HepG2 (cell line): ENCODE data around the gene HNRNPUL1. TPM values are rescaled to one million over a fixed set of nuclear protein-coding genes. Genes with fewer than 3 reads are reported as not detected.

Experiments
- ADNP ChIP-seq: sonication (generic); formaldehyde crosslinking; IDR thresholded peaks from 2 replicates; pipeline ENCODE4 v1.4.0; 2020; ENCODE audit warnings: missing genetic modification reagents
- GATAD1 ChIP-seq: IDR thresholded peaks from 2 replicates; pipeline ENCODE4 v1.6.1; 2016; ENCODE audit warnings: missing genetic modification reagents, missing compliant biosample characterization
- GATAD2A ChIP-seq: IDR thresholded peaks from 2 replicates; pipeline ENCODE4 v1.6.1; 2016
- KAT7 ChIP-seq: IDR thresholded peaks from 2 replicates; pipeline ENCODE4 v1.6.1; 2018; ENCODE audit warnings: borderline replicate concordance, missing compliant biosample characterization
- KDM2A ChIP-seq: sonication (generic); formaldehyde crosslinking; IDR thresholded peaks from 2 replicates; pipeline ENCODE4 v1.4.0; 2020; ENCODE audit warnings: low read depth, missing genetic modification reagents, borderline replicate concordance
- MLLT10 ChIP-seq: sonication (generic); formaldehyde crosslinking; IDR thresholded peaks from 2 replicates; pipeline ENCODE4 v1.4.0; 2020; ENCODE audit warnings: missing genetic modification reagents
- NCOA5 ChIP-seq: sonication (generic); formaldehyde crosslinking; IDR thresholded peaks from 2 replicates; pipeline ENCODE4 v1.4.0; 2020; ENCODE audit warnings: missing genetic modification reagents
- NRL ChIP-seq: sonication (generic); formaldehyde crosslinking; IDR thresholded peaks from 2 replicates; pipeline ENCODE4 v1.5.0; 2020; ENCODE audit warnings: missing genetic modification reagents, mild to moderate bottlenecking, moderate library complexity, borderline replicate concordance
- PLRG1 ChIP-seq: fragments of 450-650 bp; conservative IDR thresholded peaks from 2 replicates; pipeline ENCODE4 v1.6.1; 2016
- POLR2G ChIP-seq: fragments of 200-400 bp; formaldehyde crosslinking; IDR thresholded peaks from 2 replicates; pipeline ENCODE4 v1.6.1; 2018; ENCODE audit warnings: mild to moderate bottlenecking, low read depth, low read length, moderate library complexity
- SIN3A ChIP-seq: IDR thresholded peaks from 2 replicates; pipeline ENCODE4 v1.6.1; 2011; ENCODE audit warnings: low read depth, mild to moderate bottlenecking, control low read depth, low read length, borderline replicate concordance
- SYNCRIP ChIP-seq: fragments of 200-400 bp; formaldehyde crosslinking; IDR thresholded peaks from 2 replicates; pipeline ENCODE4 v1.6.1; 2018; ENCODE audit warnings: mild to moderate bottlenecking, low read depth, low read length; ENCODE audit not compliant: insufficient read depth
- WIZ ChIP-seq: sonication (generic); formaldehyde crosslinking; IDR thresholded peaks from 2 replicates; pipeline ENCODE4 v1.5.1; 2020; ENCODE audit warnings: mild to moderate bottlenecking, missing genetic modification reagents
- YEATS2 ChIP-seq: sonication (generic); formaldehyde crosslinking; IDR thresholded peaks from 2 replicates; pipeline ENCODE4 v1.4.0; 2020; ENCODE audit warnings: missing genetic modification reagents, borderline replicate concordance
- ZFP41 ChIP-seq: sonication (generic); formaldehyde crosslinking; IDR thresholded peaks from 2 replicates; pipeline ENCODE4 v1.4.0; 2020; ENCODE audit warnings: mild to moderate bottlenecking, missing genetic modification reagents, borderline replicate concordance
- ZNF605 ChIP-seq: sonication (generic); formaldehyde crosslinking; IDR thresholded peaks from 2 replicates; pipeline ENCODE4 v1.8.0; 2022; ENCODE audit warnings: mild to moderate bottlenecking, missing genetic modification reagents
- ZNF776 ChIP-seq: sonication (generic); formaldehyde crosslinking; IDR thresholded peaks from 2 replicates; pipeline ENCODE4 v1.4.0; 2020; ENCODE audit warnings: mild to moderate bottlenecking, missing genetic modification reagents
- polyA plus RNA-seq, 8 experiments: library from polyadenylated mRNA; depleted of rRNA in 3 of 8; stranded (reverse) in 7 of 8; unstranded in 1 of 8; fragments of >200 nt; fragmentation: Illumina TruSeq in 4 of 8; extraction: Trizol in 4 of 8; gene quantifications; 2 replicates each; pipeline versions ENCODE4 v1.2.1 to v1.2.3, GENCODE V29; 2011 to 2016; ENCODE audit warnings: low read depth in 4 of 8, missing spikeins in 1 of 8, mixed read lengths in 1 of 8; ENCODE audit not compliant: insufficient read depth in 1 of 8
- total RNA-seq, 5 experiments: library from RNA; depleted of rRNA; stranded (reverse); fragments of >200 nt; fragmentation: Illumina TruSeq; extraction: Trizol; gene quantifications; 2 replicates each; pipeline ENCODE4 v1.2.3, GENCODE V29; 2016; ENCODE audit warnings: low read depth in 1 of 5
- TF ChIP-seq, protein P1 (sequence below): sonication (generic); formaldehyde crosslinking; IDR thresholded peaks from 2 replicates; pipeline ENCODE4 v1.4.0; 2020; ENCODE audit warnings: low read depth, mild to moderate bottlenecking, missing genetic modification reagents
- TF ChIP-seq, protein P2 (sequence below): sonication (generic); formaldehyde crosslinking; IDR thresholded peaks from 2 replicates; pipeline ENCODE4 v1.4.0; 2020; ENCODE audit warnings: missing genetic modification reagents
- TF ChIP-seq, protein P3 (sequence below): sonication (generic); formaldehyde crosslinking; conservative IDR thresholded peaks from 2 replicates; pipeline ENCODE4 v1.8.1; 2023; ENCODE audit warnings: missing genetic modification reagents
- TF ChIP-seq, protein P4 (sequence below): sonication (generic); formaldehyde crosslinking; IDR thresholded peaks from 2 replicates; pipeline ENCODE4 v1.4.0; 2020; ENCODE audit warnings: missing genetic modification reagents
- TF ChIP-seq, protein P5 (sequence below): IDR thresholded peaks from 2 replicates; pipeline ENCODE4 v1.6.1; 2012; ENCODE audit warnings: inconsistent platforms
- TF ChIP-seq, protein P6 (sequence below): sonication (generic); formaldehyde crosslinking; IDR thresholded peaks from 2 replicates; pipeline ENCODE4 v1.5.0; 2020; ENCODE audit warnings: missing genetic modification reagents

The HNRNPUL1 gene
- total and polyA plus RNA-seq, 2 of the 13 experiments (the other 11 are each of a cell fraction or from before 2014, with no cell fraction given) = 30.9 to 81.7 TPM

DNA sequence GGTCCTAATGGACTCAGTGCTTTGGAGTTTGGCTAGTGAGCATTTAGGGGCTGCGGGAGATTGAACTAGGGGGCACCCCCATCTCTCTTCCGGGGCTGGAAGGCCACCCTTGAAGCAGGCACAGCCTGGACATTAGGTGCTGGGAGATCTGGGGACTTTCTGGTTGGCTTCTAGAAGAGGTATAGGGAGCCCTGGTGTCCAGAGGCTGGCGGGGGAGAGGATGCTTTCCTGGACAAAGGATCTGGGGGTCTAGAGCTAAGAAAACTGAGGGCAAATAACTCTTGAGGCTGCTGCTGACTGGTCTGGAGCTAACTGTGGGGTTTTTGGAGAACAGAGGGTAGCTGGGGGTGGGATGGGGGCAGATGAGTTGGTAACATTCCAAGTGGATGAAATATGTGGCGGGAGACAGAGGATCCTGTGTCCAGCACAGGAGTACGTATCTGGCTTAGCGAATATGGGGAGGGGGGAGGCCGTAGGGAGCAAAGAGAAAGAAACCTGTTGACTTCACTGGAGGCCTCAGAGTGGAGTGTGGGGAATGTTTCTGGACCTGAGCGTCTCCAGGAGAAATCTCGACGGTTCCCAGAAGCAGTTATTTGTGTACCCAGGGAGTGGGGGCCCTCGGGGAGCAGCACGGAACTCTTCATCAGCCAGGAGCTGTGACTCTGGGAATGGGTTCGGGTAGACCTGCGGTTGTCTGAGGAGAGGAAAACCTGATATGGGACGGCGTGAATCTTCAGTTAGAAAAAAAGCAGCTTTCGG is 1.4 kb downstream of the HNRNPUL1 start (continued):
- no peak for TF ChIP-seq NCOA5 (CRISPR knock-in tag)
- 0 out of 2 replicates have a peak, but pooled peaks have one; percentile 1 for TF ChIP-seq POLR2G
- TF ChIP-seq WIZ (CRISPR knock-in tag) = 0 out of 2 replicates have a peak, but pooled peaks have one; percentile 59
- 0 out of 2 replicates have a peak, but pooled peaks have one; percentile 12 for TF ChIP-seq GATAD2A (CRISPR knock-in tag)
- TF ChIP-seq, protein P1, sequence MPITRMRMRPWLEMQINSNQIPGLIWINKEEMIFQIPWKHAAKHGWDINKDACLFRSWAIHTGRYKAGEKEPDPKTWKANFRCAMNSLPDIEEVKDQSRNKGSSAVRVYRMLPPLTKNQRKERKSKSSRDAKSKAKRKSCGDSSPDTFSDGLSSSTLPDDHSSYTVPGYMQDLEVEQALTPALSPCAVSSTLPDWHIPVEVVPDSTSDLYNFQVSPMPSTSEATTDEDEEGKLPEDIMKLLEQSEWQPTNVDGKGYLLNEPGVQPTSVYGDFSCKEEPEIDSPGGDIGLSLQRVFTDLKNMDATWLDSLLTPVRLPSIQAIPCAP (CRISPR knock-in tag) = no peak
- TF ChIP-seq SYNCRIP = no peak
- TF ChIP-seq ZNF605 (CRISPR knock-in tag) = peak; percentile 56; the same call in 1 of the 2 replicates
- TF ChIP-seq PLRG1 = no peak
- TF ChIP-seq, protein P2, sequence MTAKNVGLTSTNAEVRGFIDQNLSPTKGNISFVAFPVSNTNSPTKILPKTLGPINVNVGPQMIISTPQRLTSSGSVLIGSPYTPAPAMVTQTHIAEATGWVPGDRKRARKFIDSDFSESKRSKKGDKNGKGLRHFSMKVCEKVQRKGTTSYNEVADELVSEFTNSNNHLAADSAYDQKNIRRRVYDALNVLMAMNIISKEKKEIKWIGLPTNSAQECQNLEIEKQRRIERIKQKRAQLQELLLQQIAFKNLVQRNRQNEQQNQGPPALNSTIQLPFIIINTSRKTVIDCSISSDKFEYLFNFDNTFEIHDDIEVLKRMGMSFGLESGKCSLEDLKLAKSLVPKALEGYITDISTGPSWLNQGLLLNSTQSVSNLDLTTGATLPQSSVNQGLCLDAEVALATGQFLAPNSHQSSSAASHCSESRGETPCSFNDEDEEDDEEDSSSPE (CRISPR knock-in tag) = 0 out of 2 replicates have a peak, but pooled peaks have one; percentile 26
- TF ChIP-seq KAT7 (CRISPR knock-in tag) = peak; percentile 60; the same call in 1 of the 2 replicates
- TF ChIP-seq NRL (CRISPR knock-in tag) = no peak
- TF ChIP-seq GATAD1 = 0 out of 2 replicates have a peak, but pooled peaks have one; percentile 2
- TF ChIP-seq, protein P3, sequence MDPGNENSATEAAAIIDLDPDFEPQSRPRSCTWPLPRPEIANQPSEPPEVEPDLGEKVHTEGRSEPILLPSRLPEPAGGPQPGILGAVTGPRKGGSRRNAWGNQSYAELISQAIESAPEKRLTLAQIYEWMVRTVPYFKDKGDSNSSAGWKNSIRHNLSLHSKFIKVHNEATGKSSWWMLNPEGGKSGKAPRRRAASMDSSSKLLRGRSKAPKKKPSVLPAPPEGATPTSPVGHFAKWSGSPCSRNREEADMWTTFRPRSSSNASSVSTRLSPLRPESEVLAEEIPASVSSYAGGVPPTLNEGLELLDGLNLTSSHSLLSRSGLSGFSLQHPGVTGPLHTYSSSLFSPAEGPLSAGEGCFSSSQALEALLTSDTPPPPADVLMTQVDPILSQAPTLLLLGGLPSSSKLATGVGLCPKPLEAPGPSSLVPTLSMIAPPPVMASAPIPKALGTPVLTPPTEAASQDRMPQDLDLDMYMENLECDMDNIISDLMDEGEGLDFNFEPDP (CRISPR knock-in tag) = no peak
- 0 out of 2 replicates have a peak, but pooled peaks have one; percentile 40 for TF ChIP-seq SIN3A
- TF ChIP-seq ZNF776 (CRISPR knock-in tag) = no peak
- TF ChIP-seq, protein P4, sequence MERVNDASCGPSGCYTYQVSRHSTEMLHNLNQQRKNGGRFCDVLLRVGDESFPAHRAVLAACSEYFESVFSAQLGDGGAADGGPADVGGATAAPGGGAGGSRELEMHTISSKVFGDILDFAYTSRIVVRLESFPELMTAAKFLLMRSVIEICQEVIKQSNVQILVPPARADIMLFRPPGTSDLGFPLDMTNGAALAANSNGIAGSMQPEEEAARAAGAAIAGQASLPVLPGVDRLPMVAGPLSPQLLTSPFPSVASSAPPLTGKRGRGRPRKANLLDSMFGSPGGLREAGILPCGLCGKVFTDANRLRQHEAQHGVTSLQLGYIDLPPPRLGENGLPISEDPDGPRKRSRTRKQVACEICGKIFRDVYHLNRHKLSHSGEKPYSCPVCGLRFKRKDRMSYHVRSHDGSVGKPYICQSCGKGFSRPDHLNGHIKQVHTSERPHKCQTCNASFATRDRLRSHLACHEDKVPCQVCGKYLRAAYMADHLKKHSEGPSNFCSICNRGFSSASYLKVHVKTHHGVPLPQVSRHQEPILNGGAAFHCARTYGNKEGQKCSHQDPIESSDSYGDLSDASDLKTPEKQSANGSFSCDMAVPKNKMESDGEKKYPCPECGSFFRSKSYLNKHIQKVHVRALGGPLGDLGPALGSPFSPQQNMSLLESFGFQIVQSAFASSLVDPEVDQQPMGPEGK (CRISPR knock-in tag) = peak; percentile 27
- TF ChIP-seq, protein P5, sequence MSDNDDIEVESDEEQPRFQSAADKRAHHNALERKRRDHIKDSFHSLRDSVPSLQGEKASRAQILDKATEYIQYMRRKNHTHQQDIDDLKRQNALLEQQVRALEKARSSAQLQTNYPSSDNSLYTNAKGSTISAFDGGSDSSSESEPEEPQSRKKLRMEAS = no peak
- TF ChIP-seq KDM2A (CRISPR knock-in tag) = 0 out of 2 replicates have a peak, but pooled peaks have one; percentile 26
- TF ChIP-seq MLLT10 (CRISPR knock-in tag) = no peak
- TF ChIP-seq ADNP (CRISPR knock-in tag) = no peak
- 0 out of 2 replicates have a peak, but pooled peaks have one; percentile 18 for TF ChIP-seq YEATS2 (CRISPR knock-in tag)
- TF ChIP-seq ZFP41 (CRISPR knock-in tag) = 0 out of 2 replicates have a peak, but pooled peaks have one; percentile 34
- TF ChIP-seq, protein P6, sequence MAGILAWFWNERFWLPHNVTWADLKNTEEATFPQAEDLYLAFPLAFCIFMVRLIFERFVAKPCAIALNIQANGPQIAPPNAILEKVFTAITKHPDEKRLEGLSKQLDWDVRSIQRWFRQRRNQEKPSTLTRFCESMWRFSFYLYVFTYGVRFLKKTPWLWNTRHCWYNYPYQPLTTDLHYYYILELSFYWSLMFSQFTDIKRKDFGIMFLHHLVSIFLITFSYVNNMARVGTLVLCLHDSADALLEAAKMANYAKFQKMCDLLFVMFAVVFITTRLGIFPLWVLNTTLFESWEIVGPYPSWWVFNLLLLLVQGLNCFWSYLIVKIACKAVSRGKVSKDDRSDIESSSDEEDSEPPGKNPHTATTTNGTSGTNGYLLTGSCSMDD (CRISPR knock-in tag) = no peak
